Mammary epithelial cell (primary cell): ENCODE results near the gene EPB41L3.

Source experiments
- EZH2 ChIP-seq: IDR thresholded peaks from 2 replicates; pipeline ENCODE4 v1.6.1; 2012; ENCODE audit warnings: low read length, inconsistent platforms, borderline replicate concordance
- TF ChIP-seq, protein P1 (sequence below), 2 donors: IDR thresholded peaks in 1 of 2; conservative IDR thresholded peaks in 1 of 2; 2 replicates each; pipeline ENCODE4 v1.5.1; 2011 to 2012; ENCODE audit warnings: inconsistent platforms in 2 of 2, low read length in 2 of 2, mild to moderate bottlenecking in 2 of 2, control low read depth in 1 of 2, low read depth in 1 of 2; ENCODE audit not compliant: insufficient read depth in 1 of 2; ENCODE audit errors: extremely low read depth in 1 of 2

DNA sequence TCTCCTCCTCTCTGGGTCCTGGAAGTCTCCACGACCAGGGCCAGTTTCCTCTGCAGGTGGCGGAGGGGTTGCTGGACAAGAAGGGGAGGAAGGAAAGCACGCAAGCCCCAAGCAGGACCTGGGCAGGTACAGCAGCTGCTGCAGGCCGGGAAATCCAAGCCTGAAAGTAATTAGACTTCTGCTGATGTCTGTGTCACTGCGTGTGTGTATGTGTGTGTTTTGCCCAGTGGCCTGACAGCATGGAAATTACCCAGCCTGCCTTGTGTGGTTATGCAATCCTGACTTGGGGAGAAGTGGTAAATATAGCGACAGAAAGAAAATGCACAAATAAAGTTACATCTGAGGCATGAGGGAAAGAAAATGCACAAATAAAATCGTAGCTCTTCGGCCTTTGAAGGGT is 126.5 kb downstream of the EPB41L3 start:
- TF ChIP-seq, protein P1, sequence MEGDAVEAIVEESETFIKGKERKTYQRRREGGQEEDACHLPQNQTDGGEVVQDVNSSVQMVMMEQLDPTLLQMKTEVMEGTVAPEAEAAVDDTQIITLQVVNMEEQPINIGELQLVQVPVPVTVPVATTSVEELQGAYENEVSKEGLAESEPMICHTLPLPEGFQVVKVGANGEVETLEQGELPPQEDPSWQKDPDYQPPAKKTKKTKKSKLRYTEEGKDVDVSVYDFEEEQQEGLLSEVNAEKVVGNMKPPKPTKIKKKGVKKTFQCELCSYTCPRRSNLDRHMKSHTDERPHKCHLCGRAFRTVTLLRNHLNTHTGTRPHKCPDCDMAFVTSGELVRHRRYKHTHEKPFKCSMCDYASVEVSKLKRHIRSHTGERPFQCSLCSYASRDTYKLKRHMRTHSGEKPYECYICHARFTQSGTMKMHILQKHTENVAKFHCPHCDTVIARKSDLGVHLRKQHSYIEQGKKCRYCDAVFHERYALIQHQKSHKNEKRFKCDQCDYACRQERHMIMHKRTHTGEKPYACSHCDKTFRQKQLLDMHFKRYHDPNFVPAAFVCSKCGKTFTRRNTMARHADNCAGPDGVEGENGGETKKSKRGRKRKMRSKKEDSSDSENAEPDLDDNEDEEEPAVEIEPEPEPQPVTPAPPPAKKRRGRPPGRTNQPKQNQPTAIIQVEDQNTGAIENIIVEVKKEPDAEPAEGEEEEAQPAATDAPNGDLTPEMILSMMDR (conservative IDR thresholded peaks at IDR 0.05 in 1 of 2, IDR thresholded peaks at IDR 0.05 in 1 of 2; ENCODE audit: extremely low read depth in 1 of 2, insufficient read depth in 1 of 2, low read depth in 1 of 2, low read length in 2 of 2) = no peak
- no peak for TF ChIP-seq EZH2
